HG02970 (cell line): ENCODE data around the gene DDR1.

Experiments
- ATAC-seq: cut with Tn5 transposase; IDR thresholded peaks from one replicate; pipeline ENCODE4 v1.9.1; 2021; ENCODE audit warnings: mild to moderate bottlenecking, moderate library complexity, moderate number of reproducible peaks; ENCODE audit not compliant: unreplicated experiment, low FRiP score

The DDR1 gene

GRCh38 chr6:30883685-30884520 lies at the start of gene DDR1:
TSS of gene DDR1 (plus strand) at chr6:30884519. CDS start at chr6:30888730, 4,211 bp downstream.
- no peak for ATAC-seq

- no peak for ATAC-seq
These were observed 49.7 kb upstream of the DDR1 start for GRCh38 chr6:30834646-30835045.

- ATAC-seq, result no peak
These were observed 48.7 kb upstream of the DDR1 start for GRCh38 chr6:30835576-30835975.

- no peak for ATAC-seq
These were observed 47.9 kb upstream of the DDR1 start for GRCh38 chr6:30836431-30836866.

- ATAC-seq, result no peak
These were observed 47.4 kb upstream of the DDR1 start for GRCh38 chr6:30836957-30837356.

- no peak for ATAC-seq
These were observed 46.9 kb upstream of the DDR1 start for GRCh38 chr6:30837432-30837831.

- ATAC-seq, result no peak
These were observed 46.4 kb upstream of the DDR1 start for GRCh38 chr6:30837870-30838269.

GRCh38 chr6:30839671-30840070 lies 44.6 kb upstream of the DDR1 start:
- ATAC-seq, result no peak

- no peak for ATAC-seq
These were observed 44.0 kb upstream of the DDR1 start for GRCh38 chr6:30840084-30840934.

GRCh38 chr6:30840935-30841643 lies 43.2 kb upstream of the DDR1 start:
- ATAC-seq, result no peak

- no peak for ATAC-seq
These were observed 42.4 kb upstream of the DDR1 start for GRCh38 chr6:30841644-30842504.

- ATAC-seq, result no peak
These were observed 41.3 kb upstream of the DDR1 start for GRCh38 chr6:30842754-30843610.

GRCh38 chr6:30843611-30843998 lies 40.7 kb upstream of the DDR1 start:
- ATAC-seq, result no peak

GRCh38 chr6:30844118-30844535 lies 40.2 kb upstream of the DDR1 start:
- no peak for ATAC-seq

- ATAC-seq, result no peak
These were observed 39.1 kb upstream of the DDR1 start for GRCh38 chr6:30845183-30845582.

- ATAC-seq, result no peak
These were observed 36.8 kb upstream of the DDR1 start for GRCh38 chr6:30847421-30847970.

- no peak for ATAC-seq
These were observed 36.3 kb upstream of the DDR1 start for GRCh38 chr6:30847971-30848436.

- no peak for ATAC-seq
These were observed 34.2 kb upstream of the DDR1 start for GRCh38 chr6:30849903-30850651.
